Left colon (tissue), 2 donors: Measurements from ENCODE around the gene PSMB2. TPM values are rescaled to one million over a fixed set of nuclear protein-coding genes. Genes with fewer than 3 reads are reported as not detected.

ENCODE experiments used
- ATAC-seq: fragments of 200-7000 bp; cut with Tn5 transposase; one replicate; pipeline ENCODE4 v1.9.1; 2020; ENCODE audit warnings: mild to moderate bottlenecking, moderate library complexity
- DNase-seq, 2 donors: peaks; one replicate each; pipeline ENCODE4 v3.0.0-alpha.2; 2020
- intact Hi-C, 2 donors: fragments of 100-400 bp; cut with DNase I in 1 of 2; cut with micrococcal nuclease in 1 of 2; formaldehyde crosslinking; loops; one replicate each; pipeline versions ENCODE4 v1.11.2 to v1.14.0; 2022; cut with DNase I, micrococcal nuclease
- total RNA-seq, 2 donors: library from RNA; stranded (reverse); fragmentation: NEBNext Ultra II Directional; extraction: Animal tissue kit (Norgen Biotek cat#: 25700); gene quantifications; one replicate each; pipeline ENCODE4 v1.2.1, GENCODE V29; 2021
- donor health status: DM: no; HTN: no; CAD: no.
- donor health status: DM: yes; HTN: yes; CAD: no.

Gene PSMB2
- total RNA-seq, 2 donors from 2014 or later, result 40.2 to 49.1 TPM

GRCh38 chr1:35553851-35554250 lies 87.5 kb downstream of the PSMB2 start:
- DNase-seq, result no peak
- intact Hi-C loops, result no loop called here
- no peak for ATAC-seq

Other genes starting within 250 kb of the PSMB2 start
- 10 to 100 TPM; 74.0 to 84.4 TPM for gene KIAA0319L, start 84.1 kb downstream of the PSMB2 start, total RNA-seq
- gene NCDN, start 83.7 kb downstream of the PSMB2 start, total RNA-seq, result 10 to 100 TPM in 1 of 2 donors, 1 to 10 TPM in 1; 8.6 to 11.2 TPM
- gene TFAP2E, start 68.2 kb downstream of the PSMB2 start, total RNA-seq, result 1 to 10 TPM in 1 of 2 donors, under 1 TPM in 1; 0.75 to 1.1 TPM
- gene C1orf216, start 77.4 kb upstream of the PSMB2 start, total RNA-seq, result 1 to 10 TPM; 1.9 to 3.1 TPM
- gene CLSPN, start 128.5 kb upstream of the PSMB2 start, total RNA-seq, result 1 to 10 TPM; 1.9 to 4.3 TPM
- 10 to 100 TPM; 10.2 to 16.2 TPM for gene AGO4, start 166.5 kb upstream of the PSMB2 start, total RNA-seq
- 10 to 100 TPM; 23.7 to 25.1 TPM for gene AGO1, start 241.7 kb upstream of the PSMB2 start, total RNA-seq